B cell (primary cell): ENCODE data around the gene ADM2. TPM values are rescaled to one million over a fixed set of nuclear protein-coding genes. Genes with fewer than 3 reads are reported as not detected.

Experiments used
- ATAC-seq: fragments of 200-7000 bp; cut with Tn5 transposase; one replicate; pipeline ENCODE4 v1.10.0; 2021; ENCODE audit warnings: low read depth, mild to moderate bottlenecking, moderate number of reproducible peaks, moderate library complexity
- CTCF ChIA-PET: fragments of 350-600 bp; sonication (Branson Sonifier 250); formaldehyde crosslinking; loops from one replicate; lab custom pipeline; 2021; ENCODE audit warnings: antibody characterized with exemption, inconsistent platforms; lab: Charles Lee
- POLR2A ChIA-PET: fragments of 350-600 bp; sonication (Branson Sonifier 250); formaldehyde crosslinking; loops from one replicate; lab custom pipeline; 2021; ENCODE audit warnings: antibody characterized with exemption; lab: Charles Lee
- DNase-seq: peaks from one replicate; pipeline ENCODE4 v3.0.0; 2013
- H2AFZ ChIP-seq: 2 replicates; pipeline ENCODE4 v1.6.1; 2012; ENCODE audit warnings: mild to moderate bottlenecking, low read depth, low read length; ENCODE audit not compliant: insufficient read depth, poor library complexity, severe bottlenecking
- H3K27ac ChIP-seq, 2 donors: 1 replicate in 1 of 2; 2 replicates in 1 of 2; pipeline ENCODE4 v1.5.1; 2012 to 2013; ENCODE audit warnings: low read length in 2 of 2, mild to moderate bottlenecking in 2 of 2, moderate library complexity in 1 of 2
- H3K27me3 ChIP-seq, 4 experiments: fragments of 200-600 bp in 1 of 4; sonication (generic) in 1 of 4; replicated peaks in 1 of 4; 1 replicate in 2 of 4; 2 replicates in 2 of 4; pipeline versions ENCODE4 v1.6.1 to v1.7.0; 2013 to 2016; ENCODE audit warnings: low read length in 3 of 4, mild to moderate bottlenecking in 2 of 4, mixed read lengths in 1 of 4, moderate library complexity in 1 of 4; ENCODE audit not compliant: insufficient read depth in 4 of 4, control insufficient read depth in 3 of 4; ENCODE audit errors: control extremely low read depth in 1 of 4
- H3K36me3 ChIP-seq, 2 experiments: replicated peaks in 1 of 2; 1 replicate in 1 of 2; 2 replicates in 1 of 2; pipeline versions ENCODE4 v1.6.1 to v1.7.1; 2013; ENCODE audit warnings: low read length in 1 of 2; ENCODE audit not compliant: insufficient read depth in 2 of 2, control insufficient read depth in 1 of 2; ENCODE audit errors: control extremely low read depth in 1 of 2, extremely low read depth in 1 of 2
- H3K4me1 ChIP-seq, 2 donors: fragments of 200-600 bp in 1 of 2; sonication (generic) in 1 of 2; 1 replicate in 1 of 2; 2 replicates in 1 of 2; pipeline versions ENCODE4 v1.5.1 to v1.6.1; 2013 to 2017; ENCODE audit warnings: low read length in 2 of 2; ENCODE audit not compliant: control insufficient read depth in 2 of 2, insufficient read depth in 2 of 2
- H3K4me2 ChIP-seq: replicated peaks from 2 replicates; pipeline ENCODE3; 2012; ENCODE audit warnings: mild to moderate bottlenecking, low read depth, low read length; ENCODE audit not compliant: poor library complexity, severe bottlenecking
- H3K4me3 ChIP-seq, 5 experiments: fragments of 200-600 bp in 1 of 5; sonication (generic) in 1 of 5; 1 replicate in 3 of 5; 2 replicates in 2 of 5; pipeline versions ENCODE4 v1.5.1 to v1.7.0; 2011 to 2016; ENCODE audit warnings: low read length in 4 of 5, mild to moderate bottlenecking in 4 of 5, low read depth in 2 of 5, control low read depth in 1 of 5, moderate library complexity in 1 of 5; ENCODE audit not compliant: insufficient read depth in 1 of 5; ENCODE audit errors: control extremely low read depth in 1 of 5, extremely low read depth in 1 of 5
- H3K79me2 ChIP-seq: fragments of 200-600 bp; sonication (generic); one replicate; pipeline ENCODE4 v1.6.0; 2016; ENCODE audit warnings: low read length; ENCODE audit not compliant: control insufficient read depth, insufficient read depth
- H3K9ac ChIP-seq: fragments of 200-600 bp; sonication (generic); 2 replicates; pipeline ENCODE4 v1.6.1; 2017; ENCODE audit warnings: mild to moderate bottlenecking, low read length, moderate library complexity
- H3K9me3 ChIP-seq, 3 donors: one replicate each; pipeline versions ENCODE4 v1.6.1 to v1.7.1; 2013; ENCODE audit warnings: low read length in 2 of 3; ENCODE audit not compliant: control insufficient read depth in 2 of 3, insufficient read depth in 1 of 3; ENCODE audit errors: control extremely low read depth in 1 of 3
- H4K20me1 ChIP-seq: 2 replicates; pipeline ENCODE4 v1.6.0; 2012; ENCODE audit warnings: mild to moderate bottlenecking, low read length; ENCODE audit not compliant: insufficient read depth, control insufficient read depth, poor library complexity, severe bottlenecking
- H3K27ac Mint-ChIP-seq: one replicate; pipeline ENCODE4 v1.8.0; 2021; ENCODE audit warnings: mixed read lengths
- H3K27me3 Mint-ChIP-seq: one replicate; pipeline ENCODE4 v1.8.0; 2021; ENCODE audit warnings: mixed read lengths
- H3K4me1 Mint-ChIP-seq: one replicate; pipeline ENCODE4 v1.8.0; 2021; ENCODE audit warnings: mixed read lengths
- H3K4me3 Mint-ChIP-seq: one replicate; pipeline ENCODE4 v1.8.0; 2021; ENCODE audit warnings: mixed read lengths
- H3K9me3 Mint-ChIP-seq: one replicate; pipeline ENCODE4 v1.8.0; 2022; ENCODE audit warnings: mixed read lengths; ENCODE audit not compliant: insufficient read depth
- EZH2 ChIP-seq: IDR thresholded peaks from 2 replicates; pipeline ENCODE4 v1.6.1; 2012; ENCODE audit warnings: borderline replicate concordance, low read depth, mild to moderate bottlenecking, moderate library complexity, low read length; ENCODE audit not compliant: insufficient read depth, poor library complexity, severe bottlenecking
- WGBS: methylation state at CpG from one replicate; pipeline ENCODE4 v1.1.5; 2013; ENCODE audit warnings: missing lambda C conversion rate; ENCODE audit not compliant: insufficient coverage; 5-methylcytosine and 5-hydroxymethylcytosine counted together
- intact Hi-C: fragments of 100-400 bp; cut with micrococcal nuclease; formaldehyde crosslinking; loops from one replicate; pipeline ENCODE4 v1.10.0; 2022
- polyA plus RNA-seq: library from polyadenylated mRNA; depleted of rRNA; stranded (reverse); fragments of >200 nt; gene quantifications from 2 replicates; pipeline ENCODE4 v1.2.3, GENCODE V29; 2012
- total RNA-seq, 2 donors: library from RNA; stranded (reverse); fragments of 120-200 nt in 1 of 2; gene quantifications; 1 replicate in 1 of 2; 2 replicates in 1 of 2; pipeline versions ENCODE4 v1.2.3 to v1.2.4, GENCODE V29; 2013 to 2022
- TF ChIP-seq, protein P1 (sequence below): fragments of 200-600 bp; IDR thresholded peaks from one replicate; pipeline ENCODE4 v1.8.0; 2022; ENCODE audit warnings: antibody characterized with exemption, mild to moderate bottlenecking

Gene ADM2
- total and polyA plus RNA-seq, 2 donors (not counting 1 experiment from before 2014, with no cell fraction given) = 0.67 to 3.7 TPM

DNA sequence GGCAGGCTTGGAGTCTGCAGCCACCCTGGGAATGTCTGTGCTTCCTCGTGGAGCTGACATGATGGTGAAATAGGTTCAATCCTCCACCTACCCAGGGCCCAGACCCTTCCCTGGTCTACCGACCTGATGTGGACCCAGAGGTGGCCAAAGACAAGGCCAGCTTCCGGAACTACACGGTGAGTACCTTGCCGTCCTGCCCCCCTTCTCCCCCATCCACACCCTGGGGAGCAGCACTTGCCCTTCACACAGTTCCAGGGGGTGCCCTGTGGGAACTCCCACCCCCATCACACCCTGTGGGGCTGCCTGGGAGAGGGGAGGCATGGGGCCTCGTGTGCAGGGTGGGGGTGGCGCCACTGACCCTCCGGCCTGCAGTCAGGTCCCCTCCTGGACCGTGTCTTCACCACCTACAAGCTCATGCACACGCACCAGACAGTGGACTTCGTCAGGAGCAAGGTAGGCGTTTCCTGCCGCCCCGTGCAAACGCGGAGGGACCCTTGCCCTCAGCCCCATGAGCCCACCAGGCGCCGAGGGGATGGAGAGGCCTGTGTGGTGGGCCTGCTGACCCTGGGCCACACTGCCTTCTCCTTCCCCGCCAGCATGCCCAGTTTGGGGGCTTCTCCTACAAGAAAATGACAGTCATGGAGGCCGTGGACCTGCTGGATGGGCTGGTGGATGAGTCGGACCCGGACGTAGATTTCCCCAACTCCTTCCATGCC, 6.1 kb downstream of the ADM2 start:
- Histone ChIP-seq H3K9ac (no peak overlapping the region), H3K9me3 (no peaks in the 10 kb centered on the region), H3K4me2 (peak overlapping the region; percentile 17), H3K79me2 (peaks cover 4% of the 10 kb centered on the region), H3K27ac (no peak overlapping the region), H3K4me1 (peaks cover 13 to 27% of the 10 kb centered on the region in 2 donors), H3K4me3 (no peak overlapping the region), H2AFZ (no peak overlapping the region), H3K27me3 (peaks cover 0 to 15% (median 2%) of the 10 kb centered on the region in 4 experiments), H4K20me1 (peaks cover 5% of the 10 kb centered on the region), H3K36me3 (no peaks in the 10 kb centered on the region)
- POLR2A ChIA-PET = no interaction called here
- CTCF ChIA-PET = interaction anchor here (1.1 to 2.0 kb wide), 2 partner anchors 38 to 159 kb away, joined by 3 to 4 read pairs; partner anchors contain the start of gene SCO2
- no peak for TF ChIP-seq EZH2
- TF ChIP-seq, protein P1, sequence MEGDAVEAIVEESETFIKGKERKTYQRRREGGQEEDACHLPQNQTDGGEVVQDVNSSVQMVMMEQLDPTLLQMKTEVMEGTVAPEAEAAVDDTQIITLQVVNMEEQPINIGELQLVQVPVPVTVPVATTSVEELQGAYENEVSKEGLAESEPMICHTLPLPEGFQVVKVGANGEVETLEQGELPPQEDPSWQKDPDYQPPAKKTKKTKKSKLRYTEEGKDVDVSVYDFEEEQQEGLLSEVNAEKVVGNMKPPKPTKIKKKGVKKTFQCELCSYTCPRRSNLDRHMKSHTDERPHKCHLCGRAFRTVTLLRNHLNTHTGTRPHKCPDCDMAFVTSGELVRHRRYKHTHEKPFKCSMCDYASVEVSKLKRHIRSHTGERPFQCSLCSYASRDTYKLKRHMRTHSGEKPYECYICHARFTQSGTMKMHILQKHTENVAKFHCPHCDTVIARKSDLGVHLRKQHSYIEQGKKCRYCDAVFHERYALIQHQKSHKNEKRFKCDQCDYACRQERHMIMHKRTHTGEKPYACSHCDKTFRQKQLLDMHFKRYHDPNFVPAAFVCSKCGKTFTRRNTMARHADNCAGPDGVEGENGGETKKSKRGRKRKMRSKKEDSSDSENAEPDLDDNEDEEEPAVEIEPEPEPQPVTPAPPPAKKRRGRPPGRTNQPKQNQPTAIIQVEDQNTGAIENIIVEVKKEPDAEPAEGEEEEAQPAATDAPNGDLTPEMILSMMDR = no peak
- WGBS = 87% methylated on average over 14 of the region's 23 CpGs
- Mint-ChIP-seq H3K4me1 (peaks cover 22% of the 10 kb centered on the region), H3K9me3 (no peaks in the 10 kb centered on the region), H3K27me3 (no peaks in the 10 kb centered on the region), H3K4me3 (no peak overlapping the region), H3K27ac (no peak overlapping the region)
- ATAC-seq (no peak), DNase-seq (no peak)
- intact Hi-C loops = no loop called here

DNA sequence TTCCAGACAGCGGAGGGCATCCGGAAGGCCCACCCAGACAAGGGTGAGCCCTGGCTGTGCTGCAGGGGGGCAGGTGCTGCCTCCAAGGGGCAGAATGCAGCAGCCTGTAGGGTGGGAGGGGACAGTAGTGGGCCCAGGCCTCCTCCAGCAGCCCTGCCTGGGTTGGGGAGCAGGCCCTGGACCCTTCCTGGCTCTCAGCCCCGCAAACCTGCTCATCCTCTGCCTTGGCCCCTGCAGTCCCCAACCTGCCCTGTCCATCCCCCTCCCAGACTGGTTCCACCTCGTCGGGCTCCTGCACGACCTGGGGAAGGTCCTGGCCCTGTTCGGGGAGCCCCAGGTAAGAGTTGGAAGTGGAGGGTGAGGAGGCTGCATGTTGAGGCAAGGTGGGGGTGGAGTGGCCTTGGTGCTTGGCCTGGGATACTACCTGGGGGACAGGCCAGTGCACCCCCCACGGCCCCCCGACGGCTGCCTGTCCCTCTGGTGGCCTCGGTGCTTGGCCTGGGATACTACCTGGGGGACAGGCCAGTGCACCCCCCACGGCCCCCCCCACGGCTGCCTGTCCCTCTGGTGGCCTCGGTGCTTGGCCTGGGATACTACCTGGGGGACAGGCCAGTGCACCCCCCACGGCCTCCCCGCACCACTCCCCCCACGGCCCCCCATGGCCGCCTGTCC, 6.8 kb downstream of the ADM2 start:
- DNase-seq (no peak), ATAC-seq (no peak)
- Mint-ChIP-seq H3K27me3 (no peaks in the 10 kb centered on the region), H3K4me1 (peaks cover 22% of the 10 kb centered on the region), H3K9me3 (no peaks in the 10 kb centered on the region), H3K27ac (no peak overlapping the region), H3K4me3 (no peak overlapping the region)
- peaks cover 13 to 22% of the 10 kb centered on the region in 2 donors for H3K4me1 ChIP-seq
- H3K79me2 ChIP-seq = peaks cover 4% of the 10 kb centered on the region
- no peak overlapping the region for H3K4me3 ChIP-seq
- ChIA-PET POLR2A (no interaction called here), CTCF (no interaction called here)
- 86% methylated on average over 11 of the region's 18 CpGs for WGBS
- no peak overlapping the region for H3K9ac ChIP-seq
- no peak overlapping the region for H3K4me2 ChIP-seq
- TF ChIP-seq, protein P1 = no peak
- no peak for TF ChIP-seq EZH2
- H3K36me3 ChIP-seq = no peaks in the 10 kb centered on the region
- intact Hi-C loops = no loop called here
- no peaks in the 10 kb centered on the region for H4K20me1 ChIP-seq
- H3K9me3 ChIP-seq = no peaks in the 10 kb centered on the region
- peaks cover 0 to 8% (median 0%) of the 10 kb centered on the region in 4 experiments for H3K27me3 ChIP-seq
- H3K27ac ChIP-seq = no peak overlapping the region
- no peak overlapping the region for H2AFZ ChIP-seq
